Kidney tubule cell (primary cell): Measurements from ENCODE around the gene DBP.
"Not testable (repeated sequence)": the region's sequence is repeated elsewhere in the genome, so short reads cannot be mapped to it uniquely, and the experiment has no call there.

ENCODE experiments used
- DNase-seq: peaks from one replicate; pipeline ENCODE4 v3.0.0-alpha.2; 2018; ENCODE audit warnings: low spot score

Gene DBP

GRCh38 chr19:48636859-48637448, at the start of gene DBP:
TSS of gene DBP (minus strand) at chr19:48637379. CDS start at chr19:48636994, 385 bp downstream.
- DNase-seq = no peak

- not testable (repeated sequence) for DNase-seq
Measured at GRCh38 chr19:48686637-48687036, 49.5 kb upstream of the DBP start.

DNA sequence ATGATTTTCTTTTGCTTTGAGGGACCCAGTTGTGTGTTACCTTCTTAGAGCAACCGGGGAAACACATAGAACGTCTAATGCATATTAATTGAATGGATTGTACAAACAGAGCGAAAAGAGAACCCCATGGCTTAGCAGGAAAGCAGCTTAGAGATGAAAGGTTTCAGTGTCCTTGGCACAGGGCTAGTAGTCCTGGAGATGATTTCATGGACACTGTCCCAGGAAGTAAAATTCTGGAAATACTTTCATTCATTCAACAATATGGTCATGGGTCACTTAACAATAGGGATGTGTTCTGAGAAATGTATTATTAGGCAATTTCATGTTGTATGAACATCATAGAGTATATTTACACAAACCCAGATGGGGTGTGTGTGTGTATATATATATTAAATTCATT, 48.9 kb upstream of the DBP start:
- no peak for DNase-seq

DNA sequence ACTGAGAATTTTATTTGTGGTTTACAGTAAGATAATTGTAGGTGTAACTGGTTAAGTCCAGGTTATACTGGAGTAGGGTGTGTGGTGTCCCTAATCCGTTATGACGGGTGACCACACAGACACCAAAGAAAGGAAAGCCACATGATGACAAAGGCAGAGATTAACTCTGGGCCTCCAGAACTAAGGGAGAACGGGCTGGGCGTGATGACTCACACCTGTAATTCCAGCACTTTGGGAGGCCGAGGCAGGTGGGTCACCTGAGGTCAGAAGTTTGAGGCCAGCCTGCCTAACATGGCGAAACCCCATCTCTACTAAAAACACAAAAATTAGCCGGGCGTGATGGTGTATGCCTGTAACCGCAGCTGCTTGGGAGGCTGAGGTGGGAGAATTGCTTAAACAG, 48.4 kb upstream of the DBP start:
- DNase-seq = peak; percentile 56

DNA sequence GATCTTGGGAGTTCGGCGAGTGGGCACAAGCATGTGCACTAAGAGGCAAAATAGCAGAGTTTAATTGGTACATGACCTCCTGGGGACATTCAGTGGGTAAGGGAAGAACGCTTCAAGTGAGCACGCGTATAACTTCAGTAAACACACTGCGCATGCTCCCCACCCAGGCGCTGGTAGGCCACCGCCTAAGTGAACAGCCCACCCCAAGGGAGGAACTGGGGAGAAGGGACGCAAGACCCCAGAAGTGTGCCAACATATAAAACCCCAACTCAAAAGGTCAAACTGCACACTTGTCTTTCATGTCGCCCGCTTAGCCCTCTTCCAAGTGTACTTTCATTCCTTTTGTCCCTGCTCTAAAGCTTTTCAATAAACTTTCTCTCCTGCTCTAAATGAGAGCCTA, 46.2 kb upstream of the DBP start:
- no peak for DNase-seq

DNA sequence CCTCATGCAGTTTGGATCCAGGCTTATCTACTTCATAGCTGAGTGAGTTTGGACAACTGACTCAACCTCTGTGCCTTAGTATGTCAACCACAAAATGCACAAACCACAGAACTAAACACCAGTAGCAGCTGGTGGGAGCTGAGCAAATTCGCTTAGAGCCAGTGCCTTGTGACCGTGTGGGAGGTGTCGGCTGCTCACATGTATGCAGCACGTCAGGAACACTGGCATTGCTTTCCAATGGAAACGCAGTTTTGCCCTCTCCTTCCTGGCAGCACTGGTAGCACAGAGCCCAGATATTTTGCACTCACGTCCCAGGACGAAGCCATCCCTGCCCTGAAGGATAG, 43.9 kb upstream of the DBP start:
- peak; percentile 74 for DNase-seq

- DNase-seq = no peak
Measured at GRCh38 chr19:48680436-48681126, 43.4 kb upstream of the DBP start.

DNA sequence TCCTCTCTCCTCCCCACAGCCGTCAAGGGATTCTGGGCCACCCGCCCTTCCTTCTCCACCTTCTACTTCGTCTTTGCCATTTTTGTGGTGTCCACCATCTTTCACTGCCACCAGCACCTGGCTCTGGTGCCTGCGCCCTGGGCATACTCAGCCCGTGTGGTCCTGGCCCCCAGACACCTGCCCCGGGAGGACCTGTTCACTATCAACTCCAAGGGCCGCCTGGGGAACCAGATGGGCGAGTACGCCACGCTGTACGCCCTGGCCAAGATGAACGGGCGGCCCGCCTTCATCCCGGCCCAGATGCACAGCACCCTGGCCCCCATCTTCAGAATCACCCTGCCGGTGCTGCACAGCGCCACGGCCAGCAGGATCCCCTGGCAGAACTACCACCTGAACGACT, 42.8 kb upstream of the DBP start:
- DNase-seq = not testable (repeated sequence)

GRCh38 chr19:48678201-48678600, 41.0 kb upstream of the DBP start:
- no peak for DNase-seq

DNA sequence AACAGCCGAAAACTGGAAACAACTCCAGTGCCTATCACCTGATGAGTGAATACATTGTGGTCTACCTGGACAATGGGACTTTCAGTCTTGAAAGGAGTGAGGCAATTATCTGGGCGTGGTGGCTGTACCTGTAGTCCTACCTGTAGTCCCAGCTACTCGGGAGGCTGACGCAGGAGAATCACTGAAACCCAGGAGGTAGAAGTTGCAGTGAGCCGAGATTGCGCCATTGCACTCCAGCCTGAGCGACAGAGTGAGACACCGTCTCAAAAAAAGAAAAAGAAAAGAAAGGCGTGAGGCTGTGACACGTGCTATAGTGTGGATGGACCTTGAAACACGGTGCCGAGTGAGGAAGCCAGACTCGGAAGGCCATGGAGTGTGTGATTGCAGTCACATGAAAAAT, 39.7 kb upstream of the DBP start:
- DNase-seq = no peak

GRCh38 chr19:48676487-48676886, 39.3 kb upstream of the DBP start:
- DNase-seq = no peak

GRCh38 chr19:48674921-48675824, 38.0 kb upstream of the DBP start:
- peak; percentile 78 for DNase-seq

- no peak for DNase-seq
Measured at GRCh38 chr19:48674216-48674809, 37.1 kb upstream of the DBP start.

- DNase-seq = no peak
Measured at GRCh38 chr19:48673436-48674100, 36.4 kb upstream of the DBP start.

- no peak for DNase-seq
Measured at GRCh38 chr19:48672994-48673393, 35.8 kb upstream of the DBP start, which contains the start of gene NTN5. TSS of gene NTN5 (minus strand) at chr19:48673017. CDS start at chr19:48670986, 2,031 bp downstream.

DNA sequence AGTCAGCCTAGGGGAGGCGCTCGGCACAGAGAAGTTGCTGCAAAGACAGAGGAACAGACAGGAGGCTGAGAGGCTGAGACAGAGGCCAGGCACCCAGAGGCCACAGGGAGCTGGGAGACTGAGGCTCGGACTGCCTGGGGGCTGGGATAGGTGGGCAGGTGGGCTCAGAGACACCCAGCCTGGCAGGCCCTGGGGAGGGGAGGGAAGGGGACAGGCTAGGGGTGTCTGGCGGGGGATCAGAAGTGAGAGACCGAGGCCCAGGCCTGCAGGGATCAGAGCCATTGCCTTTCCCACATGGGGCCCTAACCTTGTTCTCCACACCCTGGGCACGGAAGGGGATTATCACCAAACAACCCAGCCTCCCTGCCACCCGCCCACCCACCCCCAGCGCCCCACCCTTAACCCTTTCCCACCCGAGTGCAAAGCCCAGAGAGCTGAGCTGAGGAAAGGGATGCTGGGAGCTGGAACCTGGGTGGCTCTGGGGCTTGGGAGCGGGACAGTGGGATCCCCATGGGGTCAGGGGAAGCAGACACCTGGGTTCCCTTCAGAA, 34.3 kb upstream of the DBP start:
- DNase-seq = no peak

DNA sequence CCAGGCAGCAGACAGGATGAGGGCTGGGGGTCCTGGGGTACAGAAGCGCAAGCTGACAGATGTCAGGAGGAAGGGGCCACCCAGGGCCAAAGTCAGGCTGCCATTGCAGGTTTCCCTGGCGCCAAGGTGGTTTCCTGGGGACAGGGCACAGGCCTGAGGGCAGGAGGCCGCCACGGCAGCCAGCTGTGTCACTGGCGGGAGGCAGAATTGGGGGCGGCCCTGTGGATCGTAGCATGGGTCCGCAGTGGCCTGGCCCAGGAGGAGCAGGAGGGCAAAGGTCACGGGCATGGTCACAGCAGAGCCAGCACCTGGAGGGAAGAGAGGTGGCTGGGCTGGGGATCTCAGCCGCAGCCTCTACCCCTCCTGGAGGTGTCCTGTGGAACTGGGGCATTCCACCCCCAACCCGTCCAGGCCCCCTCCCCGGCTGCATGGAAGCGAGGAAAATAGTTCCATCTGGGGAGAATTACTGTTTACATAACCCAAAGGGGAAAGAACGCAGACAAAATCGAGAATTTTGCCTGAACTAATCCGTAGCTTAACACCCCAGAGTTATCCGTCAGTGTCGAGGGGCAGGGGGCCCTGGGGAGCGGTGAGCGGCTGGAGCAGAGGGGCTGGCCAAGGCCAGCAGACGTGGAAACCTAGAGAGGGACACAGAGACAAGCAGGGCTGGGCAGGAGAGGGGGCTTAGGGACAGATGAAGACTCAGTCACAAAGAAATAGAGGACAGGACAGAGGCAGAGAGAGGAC, 33.7 kb upstream of the DBP start:
- DNase-seq = no peak

- no peak for DNase-seq
Measured at GRCh38 chr19:48669903-48670668, 32.9 kb upstream of the DBP start.

- DNase-seq = no peak
Measured at GRCh38 chr19:48668761-48669160, 31.6 kb upstream of the DBP start.

DNA sequence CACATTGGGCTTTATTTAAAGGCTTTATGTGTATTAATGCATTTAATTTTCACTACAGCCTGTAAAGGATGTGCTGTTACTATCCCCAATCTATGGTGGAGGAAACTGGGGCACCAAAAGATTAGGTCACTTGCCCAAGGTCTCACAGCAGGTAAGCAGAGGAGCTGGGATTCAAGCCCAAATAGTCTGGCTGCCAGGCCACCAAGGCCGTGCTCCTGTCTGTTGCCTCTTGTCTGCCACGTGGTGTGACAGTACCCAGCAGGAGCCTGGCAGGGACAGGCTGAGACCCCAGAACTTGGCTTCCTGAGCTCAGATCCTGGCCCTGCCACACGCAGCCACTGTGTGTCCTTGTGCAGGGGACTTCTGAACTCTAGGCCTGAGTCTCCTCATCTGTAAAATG, 31.2 kb upstream of the DBP start:
- DNase-seq = no peak
